ENCODE results near the gene PTGIS.
A peak's percentile ranks its signal among the peaks of the same experiment; 100 is the strongest.

PTGIS gene

GRCh38 chr20:49515586-49515985 lies 52.4 kb downstream of the PTGIS start:
- in situ Hi-C loops (cut with HindIII; ENCODE audit: low pct_ligation_motif_present, low pct_unique_long_range_greater_than_20kb, low sequenced_read_pairs) = no loop called here
- no peak for DNase-seq

- no peak for DNase-seq
- in situ Hi-C loops (cut with HindIII; ENCODE audit: low pct_ligation_motif_present, low pct_unique_long_range_greater_than_20kb, low sequenced_read_pairs) = no loop called here
Measured at GRCh38 chr20:49513517-49513916, 54.4 kb downstream of the PTGIS start.

GRCh38 chr20:49513009-49513408 lies 54.9 kb downstream of the PTGIS start:
- DNase-seq = no peak
- in situ Hi-C loops (cut with HindIII; ENCODE audit: low pct_ligation_motif_present, low pct_unique_long_range_greater_than_20kb, low sequenced_read_pairs) = no loop called here

GRCh38 chr20:49511788-49512525 lies 56.0 kb downstream of the PTGIS start:
- no peak for DNase-seq
- in situ Hi-C loops (cut with HindIII; ENCODE audit: low pct_ligation_motif_present, low pct_unique_long_range_greater_than_20kb, low sequenced_read_pairs) = no loop called here

- DNase-seq = peak; percentile 64
- in situ Hi-C loops (cut with HindIII; ENCODE audit: low pct_ligation_motif_present, low pct_unique_long_range_greater_than_20kb, low sequenced_read_pairs) = no loop called here
Measured at GRCh38 chr20:49510562-49511122, 57.3 kb downstream of the PTGIS start.

GRCh38 chr20:49508435-49509199 lies 59.3 kb downstream of the PTGIS start:
- in situ Hi-C loops (cut with HindIII; ENCODE audit: low pct_ligation_motif_present, low pct_unique_long_range_greater_than_20kb, low sequenced_read_pairs) = no loop called here
- DNase-seq = peak; percentile 38

- in situ Hi-C loops (cut with HindIII; ENCODE audit: low pct_ligation_motif_present, low pct_unique_long_range_greater_than_20kb, low sequenced_read_pairs) = no loop called here
- no peak for DNase-seq
Measured at GRCh38 chr20:49507741-49508434, 60.0 kb downstream of the PTGIS start.

GRCh38 chr20:49505518-49505917 lies 62.4 kb downstream of the PTGIS start:
- DNase-seq = peak; percentile 75
- in situ Hi-C loops (cut with HindIII; ENCODE audit: low pct_ligation_motif_present, low pct_unique_long_range_greater_than_20kb, low sequenced_read_pairs) = no loop called here

GRCh38 chr20:49503176-49503575 lies 64.8 kb downstream of the PTGIS start:
- in situ Hi-C loops (cut with HindIII; ENCODE audit: low pct_ligation_motif_present, low pct_unique_long_range_greater_than_20kb, low sequenced_read_pairs) = no loop called here
- no peak for DNase-seq

- peak; percentile 19 for DNase-seq
- in situ Hi-C loops (cut with HindIII; ENCODE audit: low pct_ligation_motif_present, low pct_unique_long_range_greater_than_20kb, low sequenced_read_pairs) = no loop called here
Measured at GRCh38 chr20:49501917-49502316, 66.0 kb downstream of the PTGIS start.

GRCh38 chr20:49497398-49497669 lies 70.6 kb downstream of the PTGIS start:
- in situ Hi-C loops (cut with HindIII; ENCODE audit: low pct_ligation_motif_present, low pct_unique_long_range_greater_than_20kb, low sequenced_read_pairs) = no loop called here

GRCh38 chr20:49496553-49497397 lies 71.2 kb downstream of the PTGIS start:
- in situ Hi-C loops (cut with HindIII; ENCODE audit: low pct_ligation_motif_present, low pct_unique_long_range_greater_than_20kb, low sequenced_read_pairs) = no loop called here
- no peak for DNase-seq

More at GRCh38 chr20:49497398-49497669, 70.6 kb downstream of the PTGIS start:
- no peak for DNase-seq

- in situ Hi-C loops (cut with HindIII; ENCODE audit: low pct_ligation_motif_present, low pct_unique_long_range_greater_than_20kb, low sequenced_read_pairs) = no loop called here
- DNase-seq = no peak
Measured at GRCh38 chr20:49496043-49496442, 71.9 kb downstream of the PTGIS start.

GRCh38 chr20:49490689-49491088 lies 77.2 kb downstream of the PTGIS start:
- DNase-seq = no peak
- in situ Hi-C loops (cut with HindIII; ENCODE audit: low pct_ligation_motif_present, low pct_unique_long_range_greater_than_20kb, low sequenced_read_pairs) = no loop called here

- DNase-seq = no peak
- in situ Hi-C loops (cut with HindIII; ENCODE audit: low pct_ligation_motif_present, low pct_unique_long_range_greater_than_20kb, low sequenced_read_pairs) = no loop called here
Measured at GRCh38 chr20:49489688-49490087, 78.2 kb downstream of the PTGIS start.

- no peak for DNase-seq
- in situ Hi-C loops (cut with HindIII; ENCODE audit: low pct_ligation_motif_present, low pct_unique_long_range_greater_than_20kb, low sequenced_read_pairs) = no loop called here
Measured at GRCh38 chr20:49486064-49486463, 81.9 kb downstream of the PTGIS start.

GRCh38 chr20:49485563-49485962 lies 82.4 kb downstream of the PTGIS start:
- in situ Hi-C loops (cut with HindIII; ENCODE audit: low pct_ligation_motif_present, low pct_unique_long_range_greater_than_20kb, low sequenced_read_pairs) = no loop called here
- DNase-seq = no peak

Data from ACHN (cell line).